Mesenchymal stem cell (in vitro differentiated cells and primary cell): ENCODE results near the gene POU2F3.

Experiments used
- DNase-seq: peaks from one replicate; pipeline ENCODE4 v3.0.0-alpha.2; 2013
- H2AFZ ChIP-seq: one replicate; pipeline ENCODE4 v1.6.1; 2013; ENCODE audit warnings: low read depth, mild to moderate bottlenecking, control low read depth, inconsistent platforms, low read length, moderate library complexity
- H2AK5ac ChIP-seq: 2 replicates; pipeline ENCODE4 v1.6.1; 2013; ENCODE audit warnings: low read length, moderate library complexity, mild to moderate bottlenecking, inconsistent platforms; ENCODE audit not compliant: severe bottlenecking
- H2BK120ac ChIP-seq: one replicate; pipeline ENCODE4 v1.6.1; 2013; ENCODE audit warnings: low read depth, mild to moderate bottlenecking, inconsistent platforms, low read length, moderate library complexity
- H2BK12ac ChIP-seq, 2 experiments: one replicate each; pipeline ENCODE4 v1.6.1; 2013; ENCODE audit warnings: inconsistent platforms in 2 of 2, low read length in 2 of 2, mild to moderate bottlenecking in 2 of 2, moderate library complexity in 2 of 2, control low read depth in 1 of 2
- H2BK15ac ChIP-seq: one replicate; pipeline ENCODE4 v1.6.1; 2013; ENCODE audit warnings: mild to moderate bottlenecking, low read depth, inconsistent platforms; ENCODE audit not compliant: poor library complexity, severe bottlenecking
- H2BK5ac ChIP-seq: 2 replicates; pipeline ENCODE4 v1.6.1; 2013; ENCODE audit warnings: low read depth, mild to moderate bottlenecking, low read length, control low read depth, inconsistent platforms; ENCODE audit not compliant: poor library complexity, severe bottlenecking
- H3K14ac ChIP-seq, 2 experiments: one replicate each; pipeline ENCODE4 v1.6.1; 2013; ENCODE audit warnings: inconsistent platforms in 2 of 2, low read length in 2 of 2, control low read depth in 1 of 2, mild to moderate bottlenecking in 1 of 2, moderate library complexity in 1 of 2
- H3K18ac ChIP-seq, 2 experiments: one replicate each; pipeline ENCODE4 v1.6.1; 2013; ENCODE audit warnings: inconsistent platforms in 2 of 2, low read length in 2 of 2, control low read depth in 1 of 2, low read depth in 1 of 2, mild to moderate bottlenecking in 1 of 2
- H3K23ac ChIP-seq, 2 experiments: one replicate each; pipeline ENCODE4 v1.6.1; 2013; ENCODE audit warnings: inconsistent platforms in 2 of 2, low read length in 2 of 2, mild to moderate bottlenecking in 2 of 2, moderate library complexity in 2 of 2, control low read depth in 1 of 2
- H3K27ac ChIP-seq: 2 replicates; pipeline ENCODE4 v1.5.1; 2013; ENCODE audit warnings: mild to moderate bottlenecking, moderate library complexity, low read length, control low read depth, inconsistent platforms; ENCODE audit not compliant: poor library complexity, severe bottlenecking
- H3K27me3 ChIP-seq, 2 experiments: 2 replicates each; pipeline versions ENCODE4 v1.6.1 to v1.7.0; 2013; ENCODE audit warnings: low read length in 2 of 2, mild to moderate bottlenecking in 2 of 2, moderate library complexity in 2 of 2, control low read depth in 1 of 2, inconsistent platforms in 1 of 2; ENCODE audit not compliant: control insufficient read depth in 1 of 2, insufficient read depth in 1 of 2
- H3K36me3 ChIP-seq, 2 experiments: 2 replicates each; pipeline versions ENCODE4 v1.6.1 to v1.7.0; 2013; ENCODE audit warnings: low read length in 2 of 2, control low read depth in 1 of 2, inconsistent platforms in 1 of 2, low read depth in 1 of 2, mild to moderate bottlenecking in 1 of 2; ENCODE audit not compliant: insufficient read depth in 2 of 2, control insufficient read depth in 1 of 2
- H3K4ac ChIP-seq, 2 experiments: one replicate each; pipeline ENCODE4 v1.6.1; 2013; ENCODE audit warnings: inconsistent platforms in 2 of 2, low read length in 2 of 2, mild to moderate bottlenecking in 2 of 2, moderate library complexity in 2 of 2, control low read depth in 1 of 2, low read depth in 1 of 2
- H3K4me1 ChIP-seq: 2 replicates; pipeline ENCODE4 v1.6.1; 2013; ENCODE audit warnings: low read depth, low read length, control low read depth; ENCODE audit not compliant: control insufficient read depth, insufficient read depth
- H3K4me2 ChIP-seq: 2 replicates; pipeline ENCODE4 v1.6.1; 2013; ENCODE audit warnings: low read length, mild to moderate bottlenecking, inconsistent platforms; ENCODE audit not compliant: poor library complexity, severe bottlenecking
- H3K4me3 ChIP-seq, 2 experiments: 2 replicates each; pipeline versions ENCODE4 v1.5.1 to v1.7.0; 2013; ENCODE audit warnings: low read length in 2 of 2, mild to moderate bottlenecking in 2 of 2, control low read depth in 1 of 2, low read depth in 1 of 2; ENCODE audit not compliant: insufficient read depth in 1 of 2
- H3K79me1 ChIP-seq: replicated peaks from 2 replicates; pipeline ENCODE4 v1.6.1; 2013; ENCODE audit warnings: mild to moderate bottlenecking, control low read depth, low read length, inconsistent platforms; ENCODE audit not compliant: poor library complexity, severe bottlenecking
- H3K9ac ChIP-seq: 2 replicates; pipeline ENCODE4 v1.7.0; 2013; ENCODE audit warnings: mild to moderate bottlenecking, low read length, moderate library complexity
- H3K9me3 ChIP-seq: 2 replicates; pipeline ENCODE4 v1.7.0; 2013; ENCODE audit warnings: mild to moderate bottlenecking, low read length; ENCODE audit not compliant: control insufficient read depth
- H4K8ac ChIP-seq: one replicate; pipeline ENCODE4 v1.6.1; 2013; ENCODE audit warnings: inconsistent platforms, mild to moderate bottlenecking, low read length, moderate library complexity
- H4K91ac ChIP-seq: one replicate; pipeline ENCODE4 v1.6.1; 2013; ENCODE audit warnings: mild to moderate bottlenecking, low read length, inconsistent platforms
- WGBS: methylation state at CpG from one replicate; pipeline ENCODE4 v1.1.7; 2013; ENCODE audit warnings: mixed read lengths; 5-methylcytosine and 5-hydroxymethylcytosine counted together

The POU2F3 gene

GRCh38 chr11:120326845-120327281 lies 86.9 kb downstream of the POU2F3 start:
- Histone ChIP-seq H3K4me3 (peak overlapping the region in 1 of 2 experiments; percentile 81), H3K27me3 (no peaks in the 10 kb centered on the region), H3K4me1 (peaks cover 6% of the 10 kb centered on the region), H3K9ac (peak overlapping the region; percentile 94), H3K27ac (peak overlapping the region; percentile 18), H3K4ac (no peak overlapping the region), H3K79me1 (peaks cover 5% of the 10 kb centered on the region), H2BK15ac (no peak overlapping the region), H2AK5ac (no peak overlapping the region), H3K9me3 (no peaks in the 10 kb centered on the region), H4K91ac (no peak overlapping the region), H2BK5ac (no peak overlapping the region), H2AFZ (no peak overlapping the region), H2BK12ac (no peak overlapping the region), H2BK120ac (no peak overlapping the region), H3K36me3 (peaks cover 9 to 31% of the 10 kb centered on the region in 2 experiments), H3K23ac (no peak overlapping the region), H3K4me2 (no peak overlapping the region), H3K18ac (no peak overlapping the region), H3K14ac (no peak overlapping the region), H4K8ac (no peak overlapping the region)
- DNase-seq = peak; percentile 58
- WGBS = 49% methylated on average over 2 of the region's 4 CpGs

- Histone ChIP-seq H3K27me3 (no peaks in the 10 kb centered on the region), H2BK12ac (no peak overlapping the region), H4K91ac (no peak overlapping the region), H3K4ac (no peak overlapping the region), H2AK5ac (no peak overlapping the region), H2BK15ac (no peak overlapping the region), H4K8ac (no peak overlapping the region), H3K9me3 (no peaks in the 10 kb centered on the region), H3K36me3 (peaks cover 9 to 31% of the 10 kb centered on the region in 2 experiments), H2BK120ac (no peak overlapping the region), H3K27ac (no peak overlapping the region), H3K18ac (no peak overlapping the region), H3K4me2 (no peak overlapping the region), H3K9ac (peak overlapping the region; percentile 94), H3K14ac (no peak overlapping the region), H3K4me1 (peaks cover 7% of the 10 kb centered on the region), H3K23ac (no peak overlapping the region), H2BK5ac (no peak overlapping the region), H3K4me3 (peak overlapping the region in 1 of 2 experiments; percentile 81), H3K79me1 (peaks cover 5% of the 10 kb centered on the region), H2AFZ (no peak overlapping the region)
- DNase-seq = no peak
- WGBS = 92% methylated on average over 3 of the region's 4 CpGs
These were observed 87.4 kb downstream of the POU2F3 start for GRCh38 chr11:120327311-120327710.

- Histone ChIP-seq H3K4ac (no peak overlapping the region), H3K14ac (no peak overlapping the region), H3K27ac (peak overlapping the region; percentile 37), H3K9ac (no peak overlapping the region), H3K27me3 (no peaks in the 10 kb centered on the region), H3K4me2 (no peak overlapping the region), H2BK120ac (no peak overlapping the region), H3K79me1 (peaks cover 11% of the 10 kb centered on the region), H3K23ac (no peak overlapping the region), H4K91ac (no peak overlapping the region), H3K9me3 (no peaks in the 10 kb centered on the region), H2BK15ac (no peak overlapping the region), H3K4me1 (peaks cover 8% of the 10 kb centered on the region), H2AK5ac (no peak overlapping the region), H4K8ac (no peak overlapping the region), H2AFZ (no peak overlapping the region), H3K18ac (no peak overlapping the region), H2BK5ac (no peak overlapping the region), H3K4me3 (no peak overlapping the region), H2BK12ac (no peak overlapping the region), H3K36me3 (peaks cover 9 to 31% of the 10 kb centered on the region in 2 experiments)
- 82% methylated on average over 2 of the region's 3 CpGs for whole genome bisulfite sequencing
- no peak for DNase-seq
These were observed 89.6 kb downstream of the POU2F3 start for GRCh38 chr11:120329556-120329955.

- peak overlapping the region; percentile 78 for H2AK5ac ChIP-seq
- no peak overlapping the region for H3K14ac ChIP-seq
- no peak overlapping the region for H3K4me3 ChIP-seq
- H3K4ac ChIP-seq = no peak overlapping the region
- peaks cover 8% of the 10 kb centered on the region for H3K4me1 ChIP-seq
- no peak overlapping the region for H3K4me2 ChIP-seq
- H2BK120ac ChIP-seq = no peak overlapping the region
- no peaks in the 10 kb centered on the region for H3K9me3 ChIP-seq
- peak overlapping the region; percentile 19 for H3K27ac ChIP-seq
- no peak overlapping the region for H3K18ac ChIP-seq
- peaks cover 9 to 31% of the 10 kb centered on the region in 2 experiments for H3K36me3 ChIP-seq
- H3K27me3 ChIP-seq = no peaks in the 10 kb centered on the region
- no peak overlapping the region for H3K23ac ChIP-seq
- 97% methylated on average over 6 of the region's 6 CpGs for WGBS
- no peak overlapping the region for H2AFZ ChIP-seq
- H4K8ac ChIP-seq = no peak overlapping the region
- H4K91ac ChIP-seq = no peak overlapping the region
- H2BK5ac ChIP-seq = no peak overlapping the region
- H2BK12ac ChIP-seq = peak overlapping the region in 1 of 2 experiments; percentile 59
- peaks cover 11% of the 10 kb centered on the region for H3K79me1 ChIP-seq
- DNase-seq = no peak
- H2BK15ac ChIP-seq = no peak overlapping the region
- no peak overlapping the region for H3K9ac ChIP-seq
These were observed 90.1 kb downstream of the POU2F3 start for GRCh38 chr11:120330045-120330444.
